GM21423 (cell line): ENCODE results near the gene ZNF630.
"Not testable (repeated sequence)": the region's sequence is repeated elsewhere in the genome, so short reads cannot be mapped to it uniquely, and the experiment has no call there.

Experiments used
- ATAC-seq: cut with Tn5 transposase; IDR thresholded peaks from one replicate; pipeline ENCODE4 v1.9.1; 2021; ENCODE audit warnings: mild to moderate bottlenecking, moderate library complexity; ENCODE audit not compliant: unreplicated experiment

The ZNF630 gene

GRCh38 chrX:48030641-48031173 is 40.7 kb downstream of the ZNF630 start:
- ATAC-seq, result not testable (repeated sequence)

- ATAC-seq, result no peak
Observed at GRCh38 chrX:48030237-48030636, 41.2 kb downstream of the ZNF630 start.

- ATAC-seq, result no peak
Observed at GRCh38 chrX:48028091-48028490, 43.3 kb downstream of the ZNF630 start.

- not testable (repeated sequence) for ATAC-seq
Observed at GRCh38 chrX:48027545-48027944, 43.9 kb downstream of the ZNF630 start.

GRCh38 chrX:48025561-48025960 is 45.9 kb downstream of the ZNF630 start:
- no peak for ATAC-seq

- ATAC-seq, result no peak
Observed at GRCh38 chrX:48022738-48023137, 48.7 kb downstream of the ZNF630 start.

GRCh38 chrX:48022100-48022499 is 49.3 kb downstream of the ZNF630 start:
- ATAC-seq, result no peak

- no peak for ATAC-seq
Observed at GRCh38 chrX:48021026-48021900, 50.2 kb downstream of the ZNF630 start.

GRCh38 chrX:48020472-48020871 is 51.0 kb downstream of the ZNF630 start:
- ATAC-seq, result not testable (repeated sequence)

GRCh38 chrX:48019892-48020291 is 51.5 kb downstream of the ZNF630 start:
- ATAC-seq, result not testable (repeated sequence)

GRCh38 chrX:48016583-48017310 is 54.7 kb downstream of the ZNF630 start:
- not testable (repeated sequence) for ATAC-seq

- ATAC-seq, result not testable (repeated sequence)
Observed at GRCh38 chrX:48009445-48009960, 61.9 kb downstream of the ZNF630 start.
